IMR-90 (cell line): ENCODE results near the gene PLEKHG5. TPM values are rescaled to one million over a fixed set of nuclear protein-coding genes. Genes with fewer than 3 reads are reported as not detected.

Experiments used
- ATAC-seq: fragments of 200-7000 bp; cut with Tn5 transposase; 2 replicates; pipeline ENCODE4 v1.9.1; 2020; ENCODE audit warnings: low read depth, mild to moderate bottlenecking, moderate library complexity
- BruUV-seq: library from RNA; stranded (reverse); fragments of 400-500 nt; replicated peaks from 2 replicates; lab custom pipeline; 2021; lab: Mats Ljungman, UMichigan
- CTCF ChIA-PET: fragments of 300-600 bp; formaldehyde crosslinking; extraction: SDS; loops from one replicate; lab custom pipeline; 2021; ENCODE audit warnings: antibody characterized with exemption; lab: Yijun Ruan, JAX
- POLR2A ChIA-PET: fragments of 300-600 bp; sonication (Branson Sonifier 250); formaldehyde crosslinking; loops from one replicate; lab custom pipeline; 2022; ENCODE audit warnings: antibody characterized with exemption; ENCODE audit not compliant: unreplicated experiment; lab: Charles Lee
- DNase-seq: peaks from one replicate; pipeline ENCODE4 v3.0.0; 2013
- H2AFZ ChIP-seq: replicated peaks from 2 replicates; pipeline ENCODE3; 2013; ENCODE audit warnings: low read length, mild to moderate bottlenecking; ENCODE audit not compliant: poor library complexity
- H2AK5ac ChIP-seq: 2 replicates; pipeline ENCODE4 v1.6.1; 2013; ENCODE audit warnings: low read depth, low read length, inconsistent platforms
- H2AK9ac ChIP-seq: replicated peaks from 2 replicates; pipeline ENCODE3; 2013; ENCODE audit warnings: mild to moderate bottlenecking, low read depth, low read length, moderate library complexity; ENCODE audit not compliant: poor library complexity
- H2BK120ac ChIP-seq: 2 replicates; pipeline ENCODE4 v1.6.1; 2013; ENCODE audit warnings: low read depth, low read length, inconsistent platforms
- H2BK15ac ChIP-seq: 3 replicates; pipeline ENCODE4 v1.6.1; 2013; ENCODE audit warnings: low read depth, low read length, inconsistent platforms
- H2BK20ac ChIP-seq: 2 replicates; pipeline ENCODE4 v1.6.1; 2013; ENCODE audit warnings: low read depth, mild to moderate bottlenecking, inconsistent platforms, low read length, moderate library complexity
- H2BK5ac ChIP-seq: 2 replicates; pipeline ENCODE4 v1.6.1; 2013; ENCODE audit warnings: mild to moderate bottlenecking, low read depth, low read length, inconsistent platforms; ENCODE audit not compliant: poor library complexity, severe bottlenecking
- H3K14ac ChIP-seq: replicated peaks from 2 replicates; pipeline ENCODE4 v1.6.1; 2013; ENCODE audit warnings: low read depth, low read length, inconsistent platforms
- H3K18ac ChIP-seq: 2 replicates; pipeline ENCODE4 v1.6.1; 2013; ENCODE audit warnings: low read depth, low read length, control low read depth
- H3K23ac ChIP-seq: 2 replicates; pipeline ENCODE4 v1.6.1; 2013; ENCODE audit warnings: low read depth, low read length, inconsistent platforms
- H3K27ac ChIP-seq: 2 replicates; pipeline ENCODE4 v1.5.1; 2013; ENCODE audit warnings: mild to moderate bottlenecking, control low read depth, low read length; ENCODE audit not compliant: insufficient read depth
- H3K27me3 ChIP-seq: 2 replicates; pipeline ENCODE4 v1.6.1; 2013; ENCODE audit warnings: low read length; ENCODE audit not compliant: control insufficient read depth, insufficient read depth
- H3K36me3 ChIP-seq: 2 replicates; pipeline ENCODE4 v1.6.1; 2013; ENCODE audit warnings: low read length, mixed read lengths; ENCODE audit not compliant: control insufficient read depth, insufficient read depth
- H3K4ac ChIP-seq: 2 replicates; pipeline ENCODE4 v1.6.1; 2013; ENCODE audit warnings: low read depth, low read length, inconsistent platforms
- H3K4me1 ChIP-seq: 2 replicates; pipeline ENCODE4 v1.6.1; 2013; ENCODE audit warnings: low read length, mixed read lengths; ENCODE audit not compliant: control insufficient read depth, insufficient read depth
- H3K4me2 ChIP-seq: 2 replicates; pipeline ENCODE4 v1.6.1; 2013; ENCODE audit warnings: low read depth, mild to moderate bottlenecking, control low read depth, low read length, moderate library complexity
- H3K4me3 ChIP-seq: 2 replicates; pipeline ENCODE4 v1.5.1; 2013; ENCODE audit warnings: low read depth, mild to moderate bottlenecking, control low read depth, low read length, moderate library complexity; ENCODE audit not compliant: insufficient read depth
- H3K56ac ChIP-seq: 2 replicates; pipeline ENCODE4 v1.6.1; 2013; ENCODE audit warnings: low read length, inconsistent platforms; ENCODE audit not compliant: insufficient read depth; ENCODE audit errors: extremely low read depth
- H3K79me1 ChIP-seq, 2 experiments: 2 replicates each; pipeline ENCODE4 v1.6.1; 2013; ENCODE audit warnings: low read length in 2 of 2, inconsistent platforms in 1 of 2, low read depth in 1 of 2
- H3K9ac ChIP-seq: 2 replicates; pipeline ENCODE4 v1.6.1; 2013; ENCODE audit warnings: low read depth, low read length, control low read depth
- H3K9me1 ChIP-seq: 2 replicates; pipeline ENCODE4 v1.6.1; 2013; ENCODE audit warnings: low read length, inconsistent platforms; ENCODE audit not compliant: insufficient read depth
- H3K9me3 ChIP-seq: 2 replicates; pipeline ENCODE4 v1.6.1; 2013; ENCODE audit warnings: low read length; ENCODE audit not compliant: control insufficient read depth, insufficient read depth
- H4K20me1 ChIP-seq: 2 replicates; pipeline ENCODE4 v1.6.1; 2013; ENCODE audit warnings: low read length, inconsistent platforms; ENCODE audit not compliant: insufficient read depth
- H4K5ac ChIP-seq: 2 replicates; pipeline ENCODE4 v1.6.1; 2013; ENCODE audit warnings: mild to moderate bottlenecking, low read depth, low read length, control low read depth
- H4K8ac ChIP-seq, 2 experiments: 2 replicates each; pipeline ENCODE4 v1.6.1; 2013; ENCODE audit warnings: low read depth in 2 of 2, low read length in 2 of 2, control low read depth in 1 of 2, inconsistent platforms in 1 of 2
- H4K91ac ChIP-seq: 2 replicates; pipeline ENCODE4 v1.6.1; 2013; ENCODE audit warnings: low read depth, low read length, inconsistent platforms; ENCODE audit not compliant: insufficient read depth
- CHD1 ChIP-seq: IDR thresholded peaks from 2 replicates; pipeline ENCODE4 v1.6.1; 2012; ENCODE audit warnings: low read depth, low read length, improper control_type of control experiment
- MAFK ChIP-seq: IDR thresholded peaks from 2 replicates; pipeline ENCODE4 v1.6.1; 2012; ENCODE audit warnings: low read depth, low read length, improper control_type of control experiment
- MAZ ChIP-seq: IDR thresholded peaks from 2 replicates; pipeline ENCODE4 v1.6.1; 2012; ENCODE audit warnings: low read depth, mild to moderate bottlenecking, low read length, improper control_type of control experiment, moderate library complexity, borderline replicate concordance
- MXI1 ChIP-seq: IDR thresholded peaks from 2 replicates; pipeline ENCODE4 v1.6.1; 2012; ENCODE audit warnings: low read depth, mild to moderate bottlenecking, low read length, moderate library complexity, borderline replicate concordance
- NFE2L2 ChIP-seq: fragments of 150-350 bp; IDR thresholded peaks from 2 replicates; pipeline ENCODE4 v1.6.1; 2016; ENCODE audit warnings: low read depth, mild to moderate bottlenecking, low read length
- RAD21 ChIP-seq: IDR thresholded peaks from 2 replicates; pipeline ENCODE4 v1.6.1; 2012; ENCODE audit warnings: low read length, improper control_type of control experiment
- RCOR1 ChIP-seq: IDR thresholded peaks from 2 replicates; pipeline ENCODE4 v1.6.1; 2012; ENCODE audit warnings: mild to moderate bottlenecking, low read length, improper control_type of control experiment; ENCODE audit not compliant: insufficient replicate concordance
- WGBS, 2 experiments: methylation state at CpG; one replicate each; pipeline versions ENCODE4 v1.1.5 to v1.1.7; 2013; ENCODE audit warnings: missing lambda C conversion rate in 2 of 2; ENCODE audit not compliant: insufficient read length in 1 of 2; ENCODE audit errors: extremely low coverage in 2 of 2; 5-methylcytosine and 5-hydroxymethylcytosine counted together
- dilution Hi-C: fragments of 300-500 bp; cut with HindIII; formaldehyde crosslinking; loops from one replicate; pipeline ENCODE4 v1.14.3; 2018; ENCODE audit warnings: low sequenced_read_pairs; ENCODE audit not compliant: unreplicated experiment
- in situ Hi-C: fragments of 300-500 bp; cut with MboI; formaldehyde crosslinking; loops from 3 replicates; pipeline ENCODE4 v1.14.3; 2019; ENCODE audit warnings: low sequenced_read_pairs, inconsistent platforms, mixed read lengths
- intact Hi-C: fragments of 100-400 bp; cut with micrococcal nuclease; formaldehyde crosslinking; loops from 2 replicates; pipeline ENCODE4 v1.10.0; 2022
- polyA plus RNA-seq, 3 experiments: library from polyadenylated mRNA; depleted of rRNA; stranded (reverse); fragments of >200 nt; gene quantifications; 2 replicates each; pipeline ENCODE4 v1.2.3, GENCODE V29; 2012; ENCODE audit warnings: low replicate concordance in 1 of 3
- total RNA-seq: library from RNA; depleted of rRNA; stranded (reverse); fragments of >200 nt; gene quantifications from 2 replicates; pipeline ENCODE4 v1.2.3, GENCODE V29; 2012
- TF ChIP-seq, protein P1 (sequence below): conservative IDR thresholded peaks from 2 replicates; pipeline ENCODE4 v1.5.1; 2012; ENCODE audit warnings: mild to moderate bottlenecking, low read depth, low read length, improper control_type of control experiment
- TF ChIP-seq, protein P2 (sequence below): fragments of 150-350 bp; IDR thresholded peaks from 2 replicates; pipeline ENCODE4 v1.6.1; 2017; ENCODE audit warnings: mild to moderate bottlenecking, antibody characterized with exemption, low read length, low read depth
- TF ChIP-seq, protein P3 (sequence below): fragments of 150-350 bp; IDR thresholded peaks from 2 replicates; pipeline ENCODE4 v1.6.1; 2016; ENCODE audit warnings: low read depth, mild to moderate bottlenecking, low read length, moderate library complexity, borderline replicate concordance

Gene PLEKHG5
- total and polyA plus RNA-seq, 2 of the 4 experiments (the other 2 are of a cell fraction): 4.8 to 11.6 TPM

DNA sequence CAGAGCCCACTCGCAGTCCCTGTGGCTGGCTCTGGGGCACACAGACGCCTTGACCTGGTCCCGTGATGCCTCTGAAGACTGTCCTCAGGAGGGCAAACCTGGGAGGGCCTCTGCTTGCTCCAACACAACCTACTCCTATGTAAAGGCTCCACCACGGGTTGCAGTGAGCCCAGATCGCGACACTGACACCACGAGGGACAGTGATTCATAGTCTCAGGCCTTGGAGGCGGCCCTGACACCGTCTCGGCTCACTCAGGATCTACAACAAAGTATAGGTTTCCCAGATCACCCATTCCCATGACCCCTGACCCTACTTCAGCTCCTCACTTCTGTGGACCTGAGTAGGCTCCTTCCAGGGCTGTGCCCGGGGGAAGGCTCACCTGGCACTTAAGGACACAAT lies 34.8 kb upstream of the PLEKHG5 start:
- no peak overlapping the region for H3K4me3 ChIP-seq
- H2BK20ac ChIP-seq: no peak overlapping the region
- no peak overlapping the region for H4K91ac ChIP-seq
- no peak overlapping the region for H2BK5ac ChIP-seq
- TF ChIP-seq RCOR1: no peak
- no peak for TF ChIP-seq NFE2L2
- no peak for TF ChIP-seq RAD21
- TF ChIP-seq, protein P1, sequence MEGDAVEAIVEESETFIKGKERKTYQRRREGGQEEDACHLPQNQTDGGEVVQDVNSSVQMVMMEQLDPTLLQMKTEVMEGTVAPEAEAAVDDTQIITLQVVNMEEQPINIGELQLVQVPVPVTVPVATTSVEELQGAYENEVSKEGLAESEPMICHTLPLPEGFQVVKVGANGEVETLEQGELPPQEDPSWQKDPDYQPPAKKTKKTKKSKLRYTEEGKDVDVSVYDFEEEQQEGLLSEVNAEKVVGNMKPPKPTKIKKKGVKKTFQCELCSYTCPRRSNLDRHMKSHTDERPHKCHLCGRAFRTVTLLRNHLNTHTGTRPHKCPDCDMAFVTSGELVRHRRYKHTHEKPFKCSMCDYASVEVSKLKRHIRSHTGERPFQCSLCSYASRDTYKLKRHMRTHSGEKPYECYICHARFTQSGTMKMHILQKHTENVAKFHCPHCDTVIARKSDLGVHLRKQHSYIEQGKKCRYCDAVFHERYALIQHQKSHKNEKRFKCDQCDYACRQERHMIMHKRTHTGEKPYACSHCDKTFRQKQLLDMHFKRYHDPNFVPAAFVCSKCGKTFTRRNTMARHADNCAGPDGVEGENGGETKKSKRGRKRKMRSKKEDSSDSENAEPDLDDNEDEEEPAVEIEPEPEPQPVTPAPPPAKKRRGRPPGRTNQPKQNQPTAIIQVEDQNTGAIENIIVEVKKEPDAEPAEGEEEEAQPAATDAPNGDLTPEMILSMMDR: no peak
- TF ChIP-seq, protein P2, sequence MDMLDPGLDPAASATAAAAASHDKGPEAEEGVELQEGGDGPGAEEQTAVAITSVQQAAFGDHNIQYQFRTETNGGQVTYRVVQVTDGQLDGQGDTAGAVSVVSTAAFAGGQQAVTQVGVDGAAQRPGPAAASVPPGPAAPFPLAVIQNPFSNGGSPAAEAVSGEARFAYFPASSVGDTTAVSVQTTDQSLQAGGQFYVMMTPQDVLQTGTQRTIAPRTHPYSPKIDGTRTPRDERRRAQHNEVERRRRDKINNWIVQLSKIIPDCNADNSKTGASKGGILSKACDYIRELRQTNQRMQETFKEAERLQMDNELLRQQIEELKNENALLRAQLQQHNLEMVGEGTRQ: no peak
- no peak for TF ChIP-seq MXI1
- TF ChIP-seq CHD1: no peak
- TF ChIP-seq MAZ: no peak
- TF ChIP-seq, protein P3, sequence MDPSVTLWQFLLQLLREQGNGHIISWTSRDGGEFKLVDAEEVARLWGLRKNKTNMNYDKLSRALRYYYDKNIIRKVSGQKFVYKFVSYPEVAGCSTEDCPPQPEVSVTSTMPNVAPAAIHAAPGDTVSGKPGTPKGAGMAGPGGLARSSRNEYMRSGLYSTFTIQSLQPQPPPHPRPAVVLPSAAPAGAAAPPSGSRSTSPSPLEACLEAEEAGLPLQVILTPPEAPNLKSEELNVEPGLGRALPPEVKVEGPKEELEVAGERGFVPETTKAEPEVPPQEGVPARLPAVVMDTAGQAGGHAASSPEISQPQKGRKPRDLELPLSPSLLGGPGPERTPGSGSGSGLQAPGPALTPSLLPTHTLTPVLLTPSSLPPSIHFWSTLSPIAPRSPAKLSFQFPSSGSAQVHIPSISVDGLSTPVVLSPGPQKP: no peak
- no peak for TF ChIP-seq MAFK
- H4K20me1 ChIP-seq: no peaks in the 10 kb centered on the region
- no peak overlapping the region for H3K4ac ChIP-seq
- H3K9me3 ChIP-seq: no peaks in the 10 kb centered on the region
- no peak overlapping the region for H3K9ac ChIP-seq
- H4K8ac ChIP-seq: no peak overlapping the region
- ChIA-PET POLR2A (no interaction called here), CTCF (no interaction called here)
- no peak for ATAC-seq
- no TSS peak for BruUV-seq
- H3K4me1 ChIP-seq: no peaks in the 10 kb centered on the region
- H4K5ac ChIP-seq: no peak overlapping the region
- dilution Hi-C loops (no loop called here), intact Hi-C loops (no loop called here), in situ Hi-C loops (no loop called here)
- WGBS, 2 experiments: 75% methylated on average over 4 of the region's 11 CpGs; no CpG with 5 or more reads in 1 of the 2 experiments
- H3K36me3 ChIP-seq: peaks cover 40% of the 10 kb centered on the region
- no peak overlapping the region for H2BK15ac ChIP-seq
- no peak overlapping the region for H3K14ac ChIP-seq
- H2BK120ac ChIP-seq: no peak overlapping the region
- H3K27me3 ChIP-seq: no peaks in the 10 kb centered on the region
- H2AFZ ChIP-seq: no peak overlapping the region
- H3K9me1 ChIP-seq: no peaks in the 10 kb centered on the region; the same call in 1 of the 2 replicates
- H3K27ac ChIP-seq: no peak overlapping the region
- no peak overlapping the region for H3K4me2 ChIP-seq
- no peak overlapping the region for H3K23ac ChIP-seq
- no peaks in the 10 kb centered on the region; a peak in 1 of 4 replicates for H3K79me1 ChIP-seq
- H3K18ac ChIP-seq: no peak overlapping the region
- no peak overlapping the region for H2AK5ac ChIP-seq
- no peak overlapping the region for H3K56ac ChIP-seq
- no peak for DNase-seq
- no peak overlapping the region for H2AK9ac ChIP-seq
